PFSK-1 (cell line): ENCODE data around the gene OGFOD3.
A peak's percentile ranks its signal among the peaks of the same experiment; 100 is the strongest.

Source experiments
- FOXP2 ChIP-seq: optimal IDR thresholded peaks from 2 replicates; pipeline ENCODE3; 2011; ENCODE audit warnings: borderline replicate concordance, control low read depth, inconsistent platforms; ENCODE audit not compliant: insufficient read depth; ENCODE audit errors: extremely low read length, extremely low read depth
- POLR2AphosphoS5 ChIP-seq: IDR thresholded peaks from 2 replicates; pipeline ENCODE4 v1.6.1; 2012; ENCODE audit warnings: low read depth, mild to moderate bottlenecking, control low read depth, low read length, moderate library complexity
- REST ChIP-seq, 2 experiments: IDR thresholded peaks; 2 replicates each; pipeline versions ENCODE4 v1.6.1 to v1.8.0; 2011 to 2012; ENCODE audit warnings: low read depth in 2 of 2, low read length in 2 of 2, control low read depth in 1 of 2, inconsistent platforms in 1 of 2, mild to moderate bottlenecking in 1 of 2, moderate library complexity in 1 of 2; ENCODE audit not compliant: insufficient read depth in 1 of 2
- SIN3A ChIP-seq: IDR thresholded peaks from 2 replicates; pipeline ENCODE4 v1.6.1; 2012; ENCODE audit warnings: mild to moderate bottlenecking, low read length, moderate library complexity, borderline replicate concordance; ENCODE audit not compliant: insufficient read depth
- TAF1 ChIP-seq: IDR thresholded peaks from 2 replicates; pipeline ENCODE4 v1.6.1; 2012; ENCODE audit warnings: low read length, control low read depth, borderline replicate concordance; ENCODE audit not compliant: insufficient read depth

Gene OGFOD3

GRCh38 chr17:82463391-82463790 is 45.0 kb upstream of the OGFOD3 start:
- no peak for TF ChIP-seq REST (IDR thresholded peaks at IDR 0.05; ENCODE audit: insufficient read depth in 1 of 2, low read depth in 2 of 2, low read length in 2 of 2)
- no peak for TF ChIP-seq POLR2AphosphoS5
- no peak for TF ChIP-seq TAF1
- no peak for TF ChIP-seq SIN3A
- no peak for TF ChIP-seq FOXP2

- TF ChIP-seq FOXP2 = no peak
- no peak for TF ChIP-seq POLR2AphosphoS5
- no peak for TF ChIP-seq SIN3A
- no peak for TF ChIP-seq REST (IDR thresholded peaks at IDR 0.05; ENCODE audit: insufficient read depth in 1 of 2, low read depth in 2 of 2, low read length in 2 of 2)
- TF ChIP-seq TAF1 = no peak
Measured at GRCh38 chr17:82461827-82462524, 43.6 kb upstream of the OGFOD3 start.

GRCh38 chr17:82458885-82459424 is 40.6 kb upstream of the OGFOD3 start:
- TF ChIP-seq REST (IDR thresholded peaks at IDR 0.05; ENCODE audit: insufficient read depth in 1 of 2, low read depth in 2 of 2, low read length in 2 of 2) (0 out of 4 replicates have a peak, but pooled peaks of 1 of the 2 experiments have one; percentile 5), TAF1 (no peak)

GRCh38 chr17:82458179-82458884 is 39.9 kb upstream of the OGFOD3 start, which contains the start of gene NARF:
TSS of gene NARF (plus strand) at chr17:82458741. CDS start at chr17:82458804, 63 bp downstream.
- TF ChIP-seq FOXP2 (peak; percentile 84), SIN3A (peak; percentile 56; the same call in 1 of the 2 replicates), REST (IDR thresholded peaks at IDR 0.05; ENCODE audit: insufficient read depth in 1 of 2, low read depth in 2 of 2, low read length in 2 of 2) (peak; percentile 21 to 31; a peak in 1 of 4 replicates), POLR2AphosphoS5 (peak; percentile 93), TAF1 (peak; percentile 68; the same call in 1 of the 2 replicates)
